Measurements from ENCODE around the gene OPN3. TPM values are rescaled to one million over a fixed set of nuclear protein-coding genes. Genes with fewer than 3 reads are reported as not detected.

OPN3 gene
- polyA plus RNA-seq, 1 donor from 2014 or later, result 2.7 TPM

GRCh38 chr1:241679961-241680360 lies 39.8 kb upstream of the OPN3 start:
- Histone ChIP-seq H3F3A (ENCODE audit: insufficient read depth, low read length, poor library complexity, severe bottlenecking) (no peaks in the 10 kb centered on the region), H3K27ac (ENCODE audit: low read length) (no peak overlapping the region), H3K27me3 (ENCODE audit: insufficient read depth, low read depth, low read length) (no peaks in the 10 kb centered on the region), H3K9me2 (ENCODE audit: insufficient read depth, low read length) (no peaks in the 10 kb centered on the region), H3K4me2 (ENCODE audit: low read length) (no peak overlapping the region), H3K36me3 (ENCODE audit: insufficient read depth, low read length) (no peaks in the 10 kb centered on the region), H2AFZ (ENCODE audit: low read depth, low read length) (no peak overlapping the region), H3K9me3 (ENCODE audit: low read length) (no peaks in the 10 kb centered on the region), H3K9ac (ENCODE audit: low read length) (no peak overlapping the region), H4K20me1 (ENCODE audit: insufficient read depth) (no peaks in the 10 kb centered on the region), H3K4me3 (ENCODE audit: low read length) (no peak overlapping the region), H3K79me2 (replicated peaks; ENCODE audit: insufficient read depth, low read length) (no peaks in the 10 kb centered on the region)
- TF ChIP-seq CTCF (IDR thresholded peaks at IDR 0.05; ENCODE audit: poor library complexity, severe bottlenecking) (no peak), EZH2 (IDR thresholded peaks at IDR 0.05; ENCODE audit: borderline replicate concordance, insufficient read depth, low read length, poor library complexity, severe bottlenecking) (no peak), REST (IDR thresholded peaks at IDR 0.05; ENCODE audit: borderline replicate concordance) (no peak), POLR2AphosphoS5 (IDR thresholded peaks at IDR 0.05) (no peak), SMC3 (conservative IDR thresholded peaks at IDR 0.05; ENCODE audit: poor library complexity) (no peak), RAD21 (conservative IDR thresholded peaks at IDR 0.05) (no peak)

- Histone ChIP-seq H3K27me3 (ENCODE audit: insufficient read depth, low read depth, low read length) (no peaks in the 10 kb centered on the region), H3K27ac (ENCODE audit: low read length) (no peak overlapping the region), H3K4me2 (ENCODE audit: low read length) (no peak overlapping the region), H3K4me3 (ENCODE audit: low read length) (no peak overlapping the region), H3K9me3 (ENCODE audit: low read length) (no peaks in the 10 kb centered on the region), H3F3A (ENCODE audit: insufficient read depth, low read length, poor library complexity, severe bottlenecking) (no peaks in the 10 kb centered on the region), H2AFZ (ENCODE audit: low read depth, low read length) (no peak overlapping the region), H3K79me2 (replicated peaks; ENCODE audit: insufficient read depth, low read length) (no peaks in the 10 kb centered on the region), H3K36me3 (ENCODE audit: insufficient read depth, low read length) (no peaks in the 10 kb centered on the region), H4K20me1 (ENCODE audit: insufficient read depth) (no peaks in the 10 kb centered on the region), H3K9ac (ENCODE audit: low read length) (no peak overlapping the region), H3K9me2 (ENCODE audit: insufficient read depth, low read length) (no peaks in the 10 kb centered on the region)
- TF ChIP-seq CTCF (IDR thresholded peaks at IDR 0.05; ENCODE audit: poor library complexity, severe bottlenecking) (no peak), TAF1 (IDR thresholded peaks at IDR 0.05; ENCODE audit: low read depth) (no peak), EZH2 (IDR thresholded peaks at IDR 0.05; ENCODE audit: borderline replicate concordance, insufficient read depth, low read length, poor library complexity, severe bottlenecking) (no peak), REST (IDR thresholded peaks at IDR 0.05; ENCODE audit: borderline replicate concordance) (no peak), MXI1 (conservative IDR thresholded peaks at IDR 0.05; ENCODE audit: poor library complexity, severe bottlenecking) (no peak), SMC3 (conservative IDR thresholded peaks at IDR 0.05; ENCODE audit: poor library complexity) (no peak), EP300 (conservative IDR thresholded peaks at IDR 0.05; ENCODE audit: poor library complexity, severe bottlenecking) (no peak), POLR2AphosphoS5 (IDR thresholded peaks at IDR 0.05) (no peak), RAD21 (conservative IDR thresholded peaks at IDR 0.05) (no peak)
These were observed 39.2 kb upstream of the OPN3 start for GRCh38 chr1:241679404-241679803.

Measured in neural cell (in vitro differentiated cells).